PC-9 (cell line): Measurements from ENCODE around the gene KRT73. TPM values are rescaled to one million over a fixed set of nuclear protein-coding genes. Genes with fewer than 3 reads are reported as not detected.

Experiments used
- BruUV-seq: library from RNA; stranded (reverse); fragments of 400-500 nt; replicated peaks from 2 replicates; lab custom pipeline; 2021; lab: Mats Ljungman, UMichigan
- CTCF ChIA-PET: fragments of 300-600 bp; sonication (Branson Sonifier 250); formaldehyde crosslinking; loops from one replicate; lab custom pipeline; 2022; ENCODE audit warnings: antibody characterized with exemption; lab: Charles Lee
- POLR2A ChIA-PET: fragments of 300-600 bp; sonication (Branson Sonifier 250); formaldehyde crosslinking; loops from one replicate; lab custom pipeline; 2022; ENCODE audit warnings: antibody characterized with exemption; ENCODE audit not compliant: unreplicated experiment; lab: Charles Lee
- DNase-seq, 2 experiments: peaks; one replicate each; pipeline versions ENCODE4 v3.0.0 to v3.0.0-alpha.2; 2015 to 2022; ENCODE audit warnings: mixed read lengths in 1 of 2
- H2AFZ ChIP-seq: fragments of 200-600 bp; sonication (generic); 2 replicates; pipeline ENCODE4 v1.8.1; 2017; ENCODE audit warnings: antibody characterized with exemption
- H3F3A ChIP-seq: fragments of 200-600 bp; sonication (generic); 2 replicates; pipeline ENCODE4 v1.8.1; 2017; ENCODE audit warnings: antibody characterized with exemption, mild to moderate bottlenecking, low read depth; ENCODE audit not compliant: insufficient read depth
- H3K27ac ChIP-seq: fragments of 200-600 bp; sonication (generic); 2 replicates; pipeline ENCODE4 v1.6.1; 2016; ENCODE audit warnings: mixed run types
- H3K27me3 ChIP-seq: fragments of 200-600 bp; sonication (generic); 2 replicates; pipeline ENCODE4 v1.6.1; 2016; ENCODE audit warnings: low read depth, mixed run types; ENCODE audit not compliant: insufficient read depth
- H3K36me3 ChIP-seq: fragments of 200-600 bp; sonication (generic); 2 replicates; pipeline ENCODE4 v1.6.1; 2016; ENCODE audit warnings: low read depth, mixed run types
- H3K4me1 ChIP-seq: fragments of 200-600 bp; sonication (generic); replicated peaks from 2 replicates; pipeline ENCODE4 v1.6.1; 2016; ENCODE audit warnings: mixed run types; ENCODE audit not compliant: insufficient read depth
- H3K4me2 ChIP-seq: fragments of 200-600 bp; sonication (generic); 2 replicates; pipeline ENCODE4 v1.6.1; 2017; ENCODE audit warnings: mixed run types
- H3K4me3 ChIP-seq: fragments of 200-600 bp; sonication (generic); 2 replicates; pipeline ENCODE4 v1.6.1; 2016; ENCODE audit warnings: mixed run types
- H3K79me2 ChIP-seq: fragments of 200-600 bp; sonication (generic); 2 replicates; pipeline ENCODE4 v1.6.1; 2017; ENCODE audit warnings: low read depth, mixed run types
- H3K9me2 ChIP-seq: fragments of 200-600 bp; sonication (generic); 2 replicates; pipeline ENCODE4 v1.8.1; 2017; ENCODE audit warnings: mild to moderate bottlenecking; ENCODE audit not compliant: insufficient read depth
- H3K9me3 ChIP-seq: fragments of 200-600 bp; sonication (generic); 2 replicates; pipeline ENCODE4 v1.8.1; 2016; ENCODE audit warnings: low read depth; ENCODE audit not compliant: insufficient read depth
- H4K20me1 ChIP-seq: fragments of 200-600 bp; sonication (generic); 2 replicates; pipeline ENCODE4 v1.8.1; 2017; ENCODE audit not compliant: insufficient read depth
- CTCF ChIP-seq: fragments of 200-600 bp; sonication (generic); conservative IDR thresholded peaks from 2 replicates; pipeline ENCODE4 v1.6.1; 2017; ENCODE audit warnings: mixed run types, antibody characterized with exemption, mild to moderate bottlenecking, moderate library complexity
- EZH2 ChIP-seq: fragments of 200-600 bp; sonication (generic); IDR thresholded peaks from 2 replicates; pipeline ENCODE4 v1.8.0; 2017; ENCODE audit warnings: antibody characterized with exemption, low read depth
- intact Hi-C: fragments of 100-400 bp; cut with micrococcal nuclease; formaldehyde crosslinking; loops from one replicate; pipeline ENCODE4 v1.10.0; 2022; ENCODE audit not compliant: unreplicated experiment
- total RNA-seq: library from RNA; stranded (reverse); gene quantifications from 2 replicates; pipeline ENCODE4 v1.2.3, GENCODE V29; 2021

The KRT73 gene
- total RNA-seq, 1 experiment from 2014 or later = not detected

GRCh38 chr12:52637299-52637698, 18.9 kb upstream of the KRT73 start:
- TF ChIP-seq EZH2 (no peak), CTCF (no peak)
- Histone ChIP-seq H3F3A (no peaks in the 10 kb centered on the region), H2AFZ (no peak overlapping the region), H3K27me3 (no peaks in the 10 kb centered on the region), H4K20me1 (no peaks in the 10 kb centered on the region), H3K9me2 (no peaks in the 10 kb centered on the region), H3K9me3 (no peaks in the 10 kb centered on the region), H3K4me3 (no peak overlapping the region), H3K4me1 (no peaks in the 10 kb centered on the region), H3K36me3 (no peaks in the 10 kb centered on the region), H3K4me2 (no peak overlapping the region), H3K27ac (no peak overlapping the region), H3K79me2 (no peaks in the 10 kb centered on the region)
- no peak for DNase-seq
- no TSS peak for BruUV-seq
- CTCF ChIA-PET = no interaction called here
- intact Hi-C loops = no loop called here
- POLR2A ChIA-PET = no interaction called here

- H3K79me2 ChIP-seq = no peaks in the 10 kb centered on the region
- DNase-seq = no peak
- no peak overlapping the region for H3K4me2 ChIP-seq
- H3K9me3 ChIP-seq = no peaks in the 10 kb centered on the region
- H3K4me1 ChIP-seq = no peaks in the 10 kb centered on the region
- H3K27me3 ChIP-seq = no peaks in the 10 kb centered on the region
- no peak overlapping the region for H2AFZ ChIP-seq
- ChIA-PET POLR2A (no interaction called here), CTCF (no interaction called here)
- TF ChIP-seq CTCF = no peak
- TF ChIP-seq EZH2 = no peak
- no peaks in the 10 kb centered on the region for H4K20me1 ChIP-seq
- no peak overlapping the region for H3K4me3 ChIP-seq
- H3K36me3 ChIP-seq = no peaks in the 10 kb centered on the region
- H3K27ac ChIP-seq = no peak overlapping the region
- H3K9me2 ChIP-seq = no peaks in the 10 kb centered on the region
- no peaks in the 10 kb centered on the region for H3F3A ChIP-seq
- intact Hi-C loops = no loop called here
- BruUV-seq = no TSS peak
Observed at GRCh38 chr12:52636592-52637258, 18.4 kb upstream of the KRT73 start.

- Histone ChIP-seq H3K4me1 (no peaks in the 10 kb centered on the region), H3F3A (no peaks in the 10 kb centered on the region), H4K20me1 (no peaks in the 10 kb centered on the region), H3K9me2 (no peaks in the 10 kb centered on the region), H3K4me2 (no peak overlapping the region), H3K27me3 (no peaks in the 10 kb centered on the region), H3K9me3 (no peaks in the 10 kb centered on the region), H3K4me3 (no peak overlapping the region), H3K36me3 (no peaks in the 10 kb centered on the region), H3K79me2 (no peaks in the 10 kb centered on the region), H2AFZ (no peak overlapping the region), H3K27ac (no peak overlapping the region)
- BruUV-seq = no TSS peak
- TF ChIP-seq CTCF = no peak
- TF ChIP-seq EZH2 = no peak
- no peak for DNase-seq
- ChIA-PET CTCF (no interaction called here), POLR2A (no interaction called here)
- intact Hi-C loops = no loop called here
Observed at GRCh38 chr12:52636189-52636588, 17.8 kb upstream of the KRT73 start.
